Astrocyte (in vitro differentiated cells and primary cell): ENCODE measurements around the gene UQCC5. TPM values are rescaled to one million over a fixed set of nuclear protein-coding genes. Genes with fewer than 3 reads are reported as not detected.

ENCODE experiments used
- DNase-seq: peaks from one replicate; pipeline ENCODE4 v3.0.0-alpha.2; 2010; ENCODE audit warnings: low read depth
- FAIRE-seq: peaks from 2 replicates; lab custom pipeline; 2011; peaks lifted over from hg19 to GRCh38; lab: Jason Lieb, UNC
- H2AFZ ChIP-seq: 2 replicates; pipeline ENCODE4 v1.6.0; 2012; ENCODE audit warnings: low read depth, low read length, inconsistent platforms
- H3K27ac ChIP-seq: 2 replicates; pipeline ENCODE4 v1.5.1; 2011; ENCODE audit warnings: low read depth, low read length, inconsistent platforms
- H3K27me3 ChIP-seq: 2 replicates; pipeline ENCODE4 v1.6.0; 2011; ENCODE audit warnings: low read length, inconsistent platforms; ENCODE audit not compliant: insufficient read depth
- H3K36me3 ChIP-seq: 2 replicates; pipeline ENCODE4 v1.5.1; 2011; ENCODE audit warnings: low read length, inconsistent platforms; ENCODE audit not compliant: insufficient read depth
- H3K4me1 ChIP-seq: 2 replicates; pipeline ENCODE4 v1.5.1; 2011; ENCODE audit warnings: low read length, inconsistent platforms; ENCODE audit not compliant: insufficient read depth
- H3K4me2 ChIP-seq: 2 replicates; pipeline ENCODE4 v1.6.0; 2012; ENCODE audit warnings: low read length, inconsistent platforms
- H3K4me3 ChIP-seq: 2 replicates; pipeline ENCODE4 v1.5.1; 2011; ENCODE audit warnings: low read depth, mild to moderate bottlenecking, low read length, inconsistent platforms; ENCODE audit not compliant: insufficient read depth
- H3K79me2 ChIP-seq: 2 replicates; pipeline ENCODE4 v1.6.0; 2012; ENCODE audit warnings: mild to moderate bottlenecking, low read length, inconsistent platforms; ENCODE audit not compliant: insufficient read depth
- H3K9ac ChIP-seq: 2 replicates; pipeline ENCODE4 v1.6.0; 2012; ENCODE audit warnings: mild to moderate bottlenecking, low read length, inconsistent platforms
- H3K9me3 ChIP-seq: 2 replicates; pipeline ENCODE4 v1.5.1; 2012; ENCODE audit warnings: low read depth, mild to moderate bottlenecking, low read length, inconsistent platforms; ENCODE audit not compliant: insufficient read depth
- H4K20me1 ChIP-seq: 2 replicates; pipeline ENCODE4 v1.6.0; 2012; ENCODE audit warnings: low read length, inconsistent platforms; ENCODE audit not compliant: insufficient read depth
- H3K27ac Mint-ChIP-seq: one replicate; pipeline ENCODE4 v1.8.0; 2021; ENCODE audit warnings: mild to moderate bottlenecking, mixed read lengths; ENCODE audit not compliant: unreplicated experiment
- H3K27me3 Mint-ChIP-seq: one replicate; pipeline ENCODE4 v1.8.0; 2021; ENCODE audit warnings: low read depth, mixed read lengths; ENCODE audit not compliant: unreplicated experiment
- H3K36me3 Mint-ChIP-seq: one replicate; pipeline ENCODE4 v1.8.0; 2021; ENCODE audit warnings: low read depth, mixed read lengths; ENCODE audit not compliant: unreplicated experiment
- H3K4me1 Mint-ChIP-seq: one replicate; pipeline ENCODE4 v1.8.0; 2021; ENCODE audit warnings: low read depth, mixed read lengths; ENCODE audit not compliant: unreplicated experiment
- H3K4me3 Mint-ChIP-seq: one replicate; pipeline ENCODE4 v1.8.0; 2021; ENCODE audit warnings: mild to moderate bottlenecking, moderate library complexity, mixed read lengths; ENCODE audit not compliant: unreplicated experiment
- H3K9me3 Mint-ChIP-seq: one replicate; pipeline ENCODE4 v1.8.0; 2021; ENCODE audit warnings: mild to moderate bottlenecking, mixed read lengths; ENCODE audit not compliant: unreplicated experiment
- CTCF ChIP-seq: IDR thresholded peaks from 2 replicates; pipeline ENCODE4 v1.5.1; 2011; ENCODE audit warnings: low read depth, mild to moderate bottlenecking, inconsistent platforms, low read length, moderate library complexity; ENCODE audit not compliant: insufficient read depth
- EZH2 ChIP-seq: IDR thresholded peaks from 2 replicates; pipeline ENCODE4 v1.6.1; 2012; ENCODE audit warnings: mild to moderate bottlenecking, low read length, inconsistent platforms; ENCODE audit not compliant: insufficient read depth
- total RNA-seq: library from RNA; stranded (reverse); gene quantifications from 2 replicates; pipeline ENCODE4 v1.2.1, GENCODE V29; 2021

UQCC5 gene
- total RNA-seq, 1 donor from 2014 or later, result 22.9 TPM

GRCh38 chr3:52492059-52492458 is 44.3 kb upstream of the UQCC5 start:
- Histone ChIP-seq H3K36me3 (peaks cover 8% of the 10 kb centered on the region), H3K27ac (no peak overlapping the region), H3K4me1 (peaks cover 23% of the 10 kb centered on the region), H2AFZ (no peak overlapping the region), H3K27me3 (no peaks in the 10 kb centered on the region), H3K4me3 (no peak overlapping the region), H3K79me2 (no peaks in the 10 kb centered on the region), H3K9ac (no peak overlapping the region), H3K9me3 (no peaks in the 10 kb centered on the region), H4K20me1 (peaks cover 28% of the 10 kb centered on the region), H3K4me2 (no peak overlapping the region)
- TF ChIP-seq CTCF, result no peak
- TF ChIP-seq EZH2, result no peak
- Mint-ChIP-seq H3K4me3 (no peak overlapping the region), H3K4me1 (peaks cover 20% of the 10 kb centered on the region), H3K27ac (peak overlapping the region; percentile 41), H3K9me3 (no peaks in the 10 kb centered on the region), H3K36me3 (peaks cover 10% of the 10 kb centered on the region), H3K27me3 (no peaks in the 10 kb centered on the region)
- FAIRE-seq (no peak), DNase-seq (no peak)

- H3K9ac ChIP-seq, result no peak overlapping the region
- Mint-ChIP-seq H3K4me1 (peaks cover 20% of the 10 kb centered on the region), H3K27me3 (no peaks in the 10 kb centered on the region), H3K9me3 (no peaks in the 10 kb centered on the region), H3K4me3 (no peak overlapping the region), H3K36me3 (peaks cover 8% of the 10 kb centered on the region), H3K27ac (no peak overlapping the region)
- peaks cover 28% of the 10 kb centered on the region for H4K20me1 ChIP-seq
- peaks cover 31% of the 10 kb centered on the region for H3K4me1 ChIP-seq
- no peak overlapping the region for H3K4me2 ChIP-seq
- no peaks in the 10 kb centered on the region for H3K27me3 ChIP-seq
- H3K36me3 ChIP-seq, result peaks cover 8% of the 10 kb centered on the region
- FAIRE-seq (no peak), DNase-seq (no peak)
- no peaks in the 10 kb centered on the region for H3K79me2 ChIP-seq
- H3K27ac ChIP-seq, result no peak overlapping the region
- TF ChIP-seq CTCF (no peak), EZH2 (no peak)
- no peak overlapping the region for H2AFZ ChIP-seq
- no peaks in the 10 kb centered on the region for H3K9me3 ChIP-seq
- H3K4me3 ChIP-seq, result no peak overlapping the region
Observed at GRCh38 chr3:52493232-52494017, 43.0 kb upstream of the UQCC5 start.

- Histone ChIP-seq H3K4me1 (peaks cover 36% of the 10 kb centered on the region), H3K36me3 (peaks cover 4% of the 10 kb centered on the region), H3K79me2 (no peaks in the 10 kb centered on the region), H3K9ac (no peak overlapping the region), H3K27ac (no peak overlapping the region), H3K4me2 (no peak overlapping the region), H4K20me1 (peaks cover 28% of the 10 kb centered on the region), H3K9me3 (no peaks in the 10 kb centered on the region), H3K27me3 (no peaks in the 10 kb centered on the region), H2AFZ (no peak overlapping the region), H3K4me3 (no peak overlapping the region)
- H3K36me3 Mint-ChIP-seq, result peaks cover 8% of the 10 kb centered on the region
- FAIRE-seq (no peak), DNase-seq (no peak)
- TF ChIP-seq EZH2 (no peak), CTCF (no peak)
- no peaks in the 10 kb centered on the region for H3K9me3 Mint-ChIP-seq
- peak overlapping the region; percentile 83 for H3K27ac Mint-ChIP-seq
- H3K4me3 Mint-ChIP-seq, result no peak overlapping the region
- peaks cover 4% of the 10 kb centered on the region for H3K27me3 Mint-ChIP-seq
- peaks cover 20% of the 10 kb centered on the region for H3K4me1 Mint-ChIP-seq
Observed at GRCh38 chr3:52494445-52494844, 42.0 kb upstream of the UQCC5 start.
